Smooth muscle cell of bladder (primary cell): Measurements from ENCODE around the gene TRHDE. TPM values are rescaled to one million over a fixed set of nuclear protein-coding genes. Genes with fewer than 3 reads are reported as not detected.

ENCODE experiments used
- total RNA-seq: library from RNA; depleted of rRNA; stranded (reverse); fragments of >200 nt; gene quantifications from 2 replicates; pipeline ENCODE4 v1.2.3, GENCODE V29; 2014

The TRHDE gene, protein sequence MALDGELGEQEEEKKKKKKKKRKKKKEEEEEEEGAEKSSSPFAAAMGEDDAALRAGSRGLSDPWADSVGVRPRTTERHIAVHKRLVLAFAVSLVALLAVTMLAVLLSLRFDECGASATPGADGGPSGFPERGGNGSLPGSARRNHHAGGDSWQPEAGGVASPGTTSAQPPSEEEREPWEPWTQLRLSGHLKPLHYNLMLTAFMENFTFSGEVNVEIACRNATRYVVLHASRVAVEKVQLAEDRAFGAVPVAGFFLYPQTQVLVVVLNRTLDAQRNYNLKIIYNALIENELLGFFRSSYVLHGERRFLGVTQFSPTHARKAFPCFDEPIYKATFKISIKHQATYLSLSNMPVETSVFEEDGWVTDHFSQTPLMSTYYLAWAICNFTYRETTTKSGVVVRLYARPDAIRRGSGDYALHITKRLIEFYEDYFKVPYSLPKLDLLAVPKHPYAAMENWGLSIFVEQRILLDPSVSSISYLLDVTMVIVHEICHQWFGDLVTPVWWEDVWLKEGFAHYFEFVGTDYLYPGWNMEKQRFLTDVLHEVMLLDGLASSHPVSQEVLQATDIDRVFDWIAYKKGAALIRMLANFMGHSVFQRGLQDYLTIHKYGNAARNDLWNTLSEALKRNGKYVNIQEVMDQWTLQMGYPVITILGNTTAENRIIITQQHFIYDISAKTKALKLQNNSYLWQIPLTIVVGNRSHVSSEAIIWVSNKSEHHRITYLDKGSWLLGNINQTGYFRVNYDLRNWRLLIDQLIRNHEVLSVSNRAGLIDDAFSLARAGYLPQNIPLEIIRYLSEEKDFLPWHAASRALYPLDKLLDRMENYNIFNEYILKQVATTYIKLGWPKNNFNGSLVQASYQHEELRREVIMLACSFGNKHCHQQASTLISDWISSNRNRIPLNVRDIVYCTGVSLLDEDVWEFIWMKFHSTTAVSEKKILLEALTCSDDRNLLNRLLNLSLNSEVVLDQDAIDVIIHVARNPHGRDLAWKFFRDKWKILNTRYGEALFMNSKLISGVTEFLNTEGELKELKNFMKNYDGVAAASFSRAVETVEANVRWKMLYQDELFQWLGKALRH
- total RNA-seq, result 3.5 and 18.3 TPM in 2 replicates

DNA sequence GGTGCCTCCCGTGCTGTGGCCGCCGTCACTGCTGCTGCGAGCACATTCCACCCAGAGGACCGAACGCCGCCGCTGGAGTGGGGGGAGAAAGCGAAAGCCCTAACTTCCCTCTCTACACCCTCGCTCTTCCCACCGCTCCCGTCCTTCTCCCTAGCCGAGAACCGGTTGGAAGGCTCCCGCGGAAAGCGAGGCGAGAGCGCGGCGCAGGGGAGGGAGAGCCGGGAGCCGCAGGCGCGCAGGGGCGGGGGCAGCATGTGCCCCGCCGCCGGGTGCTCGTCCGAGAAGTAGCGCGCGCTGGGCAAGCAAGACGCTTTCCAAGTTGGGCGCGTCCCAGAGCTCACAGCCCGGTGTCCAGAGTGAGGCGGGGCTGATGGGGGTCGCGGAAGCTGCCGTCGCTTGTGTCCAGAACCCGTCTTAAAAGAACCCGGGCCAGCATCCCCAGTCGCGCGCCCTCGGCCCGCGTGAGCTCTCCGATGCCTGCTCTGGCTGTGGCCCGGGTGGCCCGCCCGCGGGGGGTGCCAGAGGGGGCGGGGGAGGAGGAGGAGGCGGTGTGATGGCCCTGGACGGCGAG, at the start of gene TRHDE:
Gene TRHDE, plus strand, starts transcription at position 280 of the 571 bp plus-strand sequence. Its CDS starts 274 bp downstream, at position 554.

